ENCODE results near the gene RTEL1.

DNA sequence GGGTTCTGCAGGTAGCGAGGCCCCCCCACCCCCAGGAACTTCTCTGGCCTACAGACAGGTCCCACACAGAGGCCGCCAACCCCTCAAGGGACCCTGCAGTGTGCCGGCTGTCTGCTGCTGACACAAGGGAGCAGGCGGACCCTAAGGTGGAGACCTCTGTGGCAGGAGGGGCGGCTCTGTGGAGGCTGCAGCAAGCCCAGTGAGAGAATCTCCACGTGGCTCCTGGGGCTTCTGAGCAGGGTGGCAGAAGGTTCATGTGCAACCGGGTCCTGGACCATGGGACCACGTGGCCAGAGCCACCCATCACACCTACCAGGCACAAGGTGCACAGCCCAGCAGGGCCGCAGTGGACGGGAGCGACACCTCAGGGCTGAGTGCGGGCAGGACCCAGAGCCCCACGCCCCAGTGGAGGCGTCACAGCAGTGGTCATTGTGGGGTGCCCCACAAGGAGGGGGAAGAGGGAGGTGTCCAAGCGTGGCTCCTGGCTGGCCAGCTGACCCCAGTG lies 45.4 kb downstream of the RTEL1 start:
- TF ChIP-seq, protein P1, sequence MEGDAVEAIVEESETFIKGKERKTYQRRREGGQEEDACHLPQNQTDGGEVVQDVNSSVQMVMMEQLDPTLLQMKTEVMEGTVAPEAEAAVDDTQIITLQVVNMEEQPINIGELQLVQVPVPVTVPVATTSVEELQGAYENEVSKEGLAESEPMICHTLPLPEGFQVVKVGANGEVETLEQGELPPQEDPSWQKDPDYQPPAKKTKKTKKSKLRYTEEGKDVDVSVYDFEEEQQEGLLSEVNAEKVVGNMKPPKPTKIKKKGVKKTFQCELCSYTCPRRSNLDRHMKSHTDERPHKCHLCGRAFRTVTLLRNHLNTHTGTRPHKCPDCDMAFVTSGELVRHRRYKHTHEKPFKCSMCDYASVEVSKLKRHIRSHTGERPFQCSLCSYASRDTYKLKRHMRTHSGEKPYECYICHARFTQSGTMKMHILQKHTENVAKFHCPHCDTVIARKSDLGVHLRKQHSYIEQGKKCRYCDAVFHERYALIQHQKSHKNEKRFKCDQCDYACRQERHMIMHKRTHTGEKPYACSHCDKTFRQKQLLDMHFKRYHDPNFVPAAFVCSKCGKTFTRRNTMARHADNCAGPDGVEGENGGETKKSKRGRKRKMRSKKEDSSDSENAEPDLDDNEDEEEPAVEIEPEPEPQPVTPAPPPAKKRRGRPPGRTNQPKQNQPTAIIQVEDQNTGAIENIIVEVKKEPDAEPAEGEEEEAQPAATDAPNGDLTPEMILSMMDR (IDR thresholded peaks at IDR 0.05) = no peak
- no peak for TF ChIP-seq ZFX (IDR thresholded peaks at IDR 0.05; ENCODE audit: borderline replicate concordance)

Measured in 22Rv1 (cell line).